Liver (tissue), 9 donors: ENCODE measurements around the gene SPATA31D4. TPM values are rescaled to one million over a fixed set of nuclear protein-coding genes. Genes with fewer than 3 reads are reported as not detected.

Experiments used
- DNase-seq: peaks from one replicate; pipeline ENCODE4 v3.0.0-alpha.2; 2017; ENCODE audit warnings: low spot score
- H3K27ac ChIP-seq, 2 donors: one replicate each; pipeline ENCODE4 v1.7.0; 2013; ENCODE audit warnings: inconsistent platforms in 2 of 2, low read length in 2 of 2, control low read depth in 1 of 2, low read depth in 1 of 2, mild to moderate bottlenecking in 1 of 2
- H3K27me3 ChIP-seq, 4 donors: one replicate each; pipeline versions ENCODE4 v1.6.1 to v1.7.0; 2013; ENCODE audit warnings: low read length in 3 of 4, inconsistent platforms in 1 of 4, mild to moderate bottlenecking in 1 of 4, moderate library complexity in 1 of 4; ENCODE audit not compliant: control insufficient read depth in 4 of 4, insufficient read depth in 4 of 4
- H3K36me3 ChIP-seq, 4 donors: one replicate each; pipeline versions ENCODE4 v1.6.1 to v1.7.0; 2013; ENCODE audit warnings: low read length in 3 of 4, mild to moderate bottlenecking in 3 of 4, low read depth in 1 of 4, moderate library complexity in 1 of 4; ENCODE audit not compliant: control insufficient read depth in 4 of 4, insufficient read depth in 3 of 4
- H3K4me1 ChIP-seq, 4 donors: one replicate each; pipeline versions ENCODE4 v1.6.1 to v1.7.0; 2013; ENCODE audit warnings: low read length in 3 of 4, mild to moderate bottlenecking in 3 of 4, moderate library complexity in 1 of 4; ENCODE audit not compliant: control insufficient read depth in 4 of 4, insufficient read depth in 4 of 4
- H3K4me3 ChIP-seq, 3 donors: one replicate each; pipeline versions ENCODE4 v1.6.1 to v1.7.0; 2013; ENCODE audit warnings: low read length in 3 of 3, control low read depth in 1 of 3, low read depth in 1 of 3, mild to moderate bottlenecking in 1 of 3
- H3K9ac ChIP-seq, 2 donors: one replicate each; pipeline ENCODE4 v1.7.0; 2013; ENCODE audit warnings: low read length in 2 of 2, mild to moderate bottlenecking in 2 of 2, moderate library complexity in 2 of 2, control low read depth in 1 of 2, low read depth in 1 of 2
- H3K9me3 ChIP-seq, 4 donors: one replicate each; pipeline versions ENCODE4 v1.6.1 to v1.7.0; 2013; ENCODE audit warnings: low read length in 3 of 4; ENCODE audit not compliant: control insufficient read depth in 4 of 4
- ATF3 ChIP-seq: IDR thresholded peaks from 2 replicates; pipeline ENCODE4 v1.6.1; 2016; ENCODE audit warnings: antibody characterized with exemption
- CTCF ChIP-seq: fragments of 150-350 bp; IDR thresholded peaks from 2 replicates; pipeline ENCODE4 v1.5.1; 2017; ENCODE audit warnings: improper control_type of control experiment, low read depth, low read length; ENCODE audit not compliant: missing input control
- EGR1 ChIP-seq, 2 donors: IDR thresholded peaks; 2 replicates each; pipeline ENCODE4 v1.6.1; 2016 to 2018; ENCODE audit warnings: antibody characterized with exemption in 2 of 2, low read depth in 2 of 2
- FOXA1 ChIP-seq: IDR thresholded peaks from 2 replicates; pipeline ENCODE4 v1.6.1; 2016; ENCODE audit warnings: antibody characterized with exemption
- FOXA2 ChIP-seq: IDR thresholded peaks from 2 replicates; pipeline ENCODE4 v1.6.1; 2016; ENCODE audit warnings: antibody characterized with exemption
- GABPA ChIP-seq, 2 donors: IDR thresholded peaks in 1 of 2; conservative IDR thresholded peaks in 1 of 2; 2 replicates each; pipeline ENCODE4 v1.6.1; 2016; ENCODE audit warnings: antibody characterized with exemption in 2 of 2, mild to moderate bottlenecking in 1 of 2, moderate library complexity in 1 of 2
- HNF4A ChIP-seq, 2 donors: conservative IDR thresholded peaks; 2 replicates each; pipeline ENCODE4 v1.6.1; 2016; ENCODE audit warnings: antibody characterized with exemption in 2 of 2, mild to moderate bottlenecking in 2 of 2
- HNF4G ChIP-seq: IDR thresholded peaks from 2 replicates; pipeline ENCODE4 v1.6.1; 2016; ENCODE audit warnings: antibody characterized with exemption
- JUND ChIP-seq, 2 donors: IDR thresholded peaks; 2 replicates each; pipeline ENCODE4 v1.6.1; 2016; ENCODE audit warnings: antibody characterized with exemption in 2 of 2
- MAX ChIP-seq: IDR thresholded peaks from 2 replicates; pipeline ENCODE4 v1.6.1; 2016; ENCODE audit warnings: antibody characterized with exemption
- NR2F2 ChIP-seq: IDR thresholded peaks from 2 replicates; pipeline ENCODE4 v1.6.1; 2016; ENCODE audit warnings: antibody characterized with exemption
- RAD21 ChIP-seq, 2 donors: IDR thresholded peaks; 2 replicates each; pipeline ENCODE4 v1.6.1; 2016; ENCODE audit warnings: antibody characterized with exemption in 2 of 2, mild to moderate bottlenecking in 2 of 2
- REST ChIP-seq: IDR thresholded peaks from 2 replicates; pipeline ENCODE4 v1.6.1; 2016; ENCODE audit warnings: antibody characterized with exemption, mild to moderate bottlenecking
- RXRA ChIP-seq, 2 donors: IDR thresholded peaks; 2 replicates each; pipeline ENCODE4 v1.6.1; 2017 to 2018; ENCODE audit warnings: antibody characterized with exemption in 2 of 2, mild to moderate bottlenecking in 1 of 2
- SP1 ChIP-seq: IDR thresholded peaks from 2 replicates; pipeline ENCODE4 v1.6.1; 2018; ENCODE audit warnings: antibody characterized with exemption, mild to moderate bottlenecking
- TAF1 ChIP-seq: conservative IDR thresholded peaks from 2 replicates; pipeline ENCODE4 v1.6.1; 2016; ENCODE audit warnings: antibody characterized with exemption, mild to moderate bottlenecking
- YY1 ChIP-seq: IDR thresholded peaks from 2 replicates; pipeline ENCODE4 v1.6.1; 2016; ENCODE audit warnings: antibody characterized with exemption, mild to moderate bottlenecking
- ZBTB33 ChIP-seq: IDR thresholded peaks from 2 replicates; pipeline ENCODE4 v1.6.1; 2016; ENCODE audit warnings: antibody characterized with exemption
- polyA plus RNA-seq, 2 donors: library from polyadenylated mRNA; stranded (reverse) in 1 of 2; unstranded in 1 of 2; fragments of 200-250 nt in 1 of 2; fragments of >200 nt in 1 of 2; fragmentation: Nextera tagmentation in 1 of 2; extraction: Ambion mirVana in 1 of 2; gene quantifications; one replicate each; pipeline versions ENCODE4 v1.2.1 to v1.2.3, GENCODE V29; 2013 to 2015
- total RNA-seq, 2 donors: library from RNA; depleted of rRNA; stranded (reverse); fragments of >200 nt; gene quantifications; one replicate each; pipeline ENCODE4 v1.2.3, GENCODE V29; 2014
- donor health status: healthy.
- donor health status: healthy.
- donor health status: healthy.
- donor health status: healthy.
- donor health status: healthy.

The SPATA31D4 gene
- total and polyA plus RNA-seq, 4 donors = not detected

- H3K27me3 ChIP-seq = no peaks in the 10 kb centered on the region
- no peak overlapping the region for H3K9ac ChIP-seq
- peaks cover 0 to 4% (median 0%) of the 10 kb centered on the region in 4 donors for H3K9me3 ChIP-seq
- DNase-seq = no peak
- H3K27ac ChIP-seq = no peak overlapping the region
- TF ChIP-seq GABPA (IDR thresholded peaks at IDR 0.05 in 1 of 2, conservative IDR thresholded peaks at IDR 0.05 in 1 of 2) = no peak
- no peak for TF ChIP-seq NR2F2
- no peak for TF ChIP-seq EGR1 (IDR thresholded peaks at IDR 0.05; ENCODE audit: low read depth in 2 of 2)
- no peak for TF ChIP-seq TAF1
- no peak for TF ChIP-seq HNF4G
- TF ChIP-seq YY1 = no peak
- TF ChIP-seq RAD21 (IDR thresholded peaks at IDR 0.05) = no peak
- TF ChIP-seq CTCF = no peak
- no peak for TF ChIP-seq FOXA1
- no peak for TF ChIP-seq HNF4A (conservative IDR thresholded peaks at IDR 0.05)
- TF ChIP-seq RXRA (IDR thresholded peaks at IDR 0.05) = no peak
- TF ChIP-seq ZBTB33 = no peak
- no peak for TF ChIP-seq MAX
- no peak for TF ChIP-seq ATF3
- TF ChIP-seq FOXA2 = no peak
- no peak for TF ChIP-seq SP1
- TF ChIP-seq JUND (IDR thresholded peaks at IDR 0.05) = no peak
- TF ChIP-seq REST = no peak
- no peaks in the 10 kb centered on the region for H3K36me3 ChIP-seq
- no peak overlapping the region for H3K4me3 ChIP-seq
- no peaks in the 10 kb centered on the region for H3K4me1 ChIP-seq
Observed at GRCh38 chr9:81969971-81970370, 41.7 kb downstream of the SPATA31D4 start.

GRCh38 chr9:81971727-81972126 lies 43.5 kb downstream of the SPATA31D4 start:
- Histone ChIP-seq H3K9me3 (peaks cover 0 to 4% (median 0%) of the 10 kb centered on the region in 4 donors), H3K4me3 (no peak overlapping the region)
- DNase-seq = no peak
- TF ChIP-seq JUND (IDR thresholded peaks at IDR 0.05) = no peak
- no peak for TF ChIP-seq SP1
- no peak for TF ChIP-seq FOXA1
- no peak for TF ChIP-seq GABPA (IDR thresholded peaks at IDR 0.05 in 1 of 2, conservative IDR thresholded peaks at IDR 0.05 in 1 of 2)
- no peak for TF ChIP-seq REST
- TF ChIP-seq FOXA2 = no peak
- no peak for TF ChIP-seq ATF3
- no peak for TF ChIP-seq TAF1
- no peak for TF ChIP-seq EGR1 (IDR thresholded peaks at IDR 0.05; ENCODE audit: low read depth in 2 of 2)
- TF ChIP-seq YY1 = no peak
- TF ChIP-seq HNF4A (conservative IDR thresholded peaks at IDR 0.05) = no peak
- no peak for TF ChIP-seq RAD21 (IDR thresholded peaks at IDR 0.05)
- no peak for TF ChIP-seq NR2F2

More at GRCh38 chr9:81971727-81972126, 43.5 kb downstream of the SPATA31D4 start:
- Histone ChIP-seq H3K27ac (no peak overlapping the region), H3K9ac (no peak overlapping the region), H3K36me3 (no peaks in the 10 kb centered on the region), H3K27me3 (no peaks in the 10 kb centered on the region), H3K4me1 (no peaks in the 10 kb centered on the region)
